HEK293 (cell line): ENCODE results near the gene FUT6.

Experiments used
- BCL11A ChIP-seq: fragments of 450-650 bp; formaldehyde crosslinking; IDR thresholded peaks from 2 replicates; pipeline ENCODE4 v1.5.1; 2016; ENCODE audit warnings: low read depth, missing biosample characterization, missing genetic modification characterization
- MZF1 ChIP-seq: fragments of 450-650 bp; formaldehyde crosslinking; IDR thresholded peaks from 2 replicates; pipeline ENCODE4 v1.5.1; 2017; ENCODE audit warnings: missing biosample characterization, missing genetic modification characterization, borderline replicate concordance
- PRDM6 ChIP-seq: fragments of 450-650 bp; formaldehyde crosslinking; IDR thresholded peaks from 2 replicates; pipeline ENCODE4 v1.5.1; 2017; ENCODE audit warnings: missing biosample characterization, missing genetic modification characterization
- SCRT2 ChIP-seq: fragments of 450-650 bp; formaldehyde crosslinking; IDR thresholded peaks from 2 replicates; pipeline ENCODE4 v1.5.1; 2016; ENCODE audit warnings: missing biosample characterization, missing genetic modification characterization
- YY2 ChIP-seq: fragments of 450-650 bp; formaldehyde crosslinking; IDR thresholded peaks from 2 replicates; pipeline ENCODE4 v1.5.1; 2016; ENCODE audit warnings: missing biosample characterization, missing genetic modification characterization
- ZBTB11 ChIP-seq: fragments of 450-650 bp; formaldehyde crosslinking; conservative IDR thresholded peaks from 2 replicates; pipeline ENCODE4 v1.5.1; 2016; ENCODE audit warnings: low read depth, missing biosample characterization, missing genetic modification characterization
- ZBTB44 ChIP-seq: fragments of 450-650 bp; IDR thresholded peaks from 2 replicates; pipeline ENCODE4 v1.5.1; 2018; ENCODE audit warnings: missing biosample characterization, mild to moderate bottlenecking, missing genetic modification characterization
- ZBTB6 ChIP-seq: fragments of 450-650 bp; formaldehyde crosslinking; IDR thresholded peaks from 2 replicates; pipeline ENCODE4 v1.5.1; 2017; ENCODE audit warnings: missing biosample characterization, missing genetic modification characterization
- ZBTB7A ChIP-seq: fragments of 450-650 bp; formaldehyde crosslinking; IDR thresholded peaks from 2 replicates; pipeline ENCODE4 v1.5.1; 2016; ENCODE audit warnings: low read depth, missing biosample characterization, missing genetic modification characterization
- ZFP41 ChIP-seq: fragments of 450-650 bp; formaldehyde crosslinking; IDR thresholded peaks from 2 replicates; pipeline ENCODE4 v1.5.1; 2016; ENCODE audit warnings: missing biosample characterization, missing genetic modification characterization, borderline replicate concordance
- ZNF10 ChIP-seq: fragments of 450-650 bp; formaldehyde crosslinking; IDR thresholded peaks from 2 replicates; pipeline ENCODE4 v1.5.1; 2017; ENCODE audit warnings: missing biosample characterization, missing genetic modification characterization
- ZNF132 ChIP-seq: fragments of 450-650 bp; formaldehyde crosslinking; IDR thresholded peaks from 2 replicates; pipeline ENCODE4 v1.5.1; 2017; ENCODE audit warnings: missing biosample characterization, missing genetic modification characterization, borderline replicate concordance
- ZNF138 ChIP-seq: fragments of 450-650 bp; formaldehyde crosslinking; IDR thresholded peaks from 2 replicates; pipeline ENCODE4 v1.5.1; 2016; ENCODE audit warnings: missing biosample characterization, missing genetic modification characterization, borderline replicate concordance
- ZNF16 ChIP-seq: fragments of 450-650 bp; formaldehyde crosslinking; IDR thresholded peaks from 2 replicates; pipeline ENCODE4 v1.5.1; 2016; ENCODE audit warnings: low read depth, missing biosample characterization, missing genetic modification characterization
- ZNF184 ChIP-seq: fragments of 450-650 bp; IDR thresholded peaks from 2 replicates; pipeline ENCODE4 v1.5.1; 2018; ENCODE audit warnings: missing biosample characterization, mild to moderate bottlenecking, missing genetic modification characterization
- ZNF19 ChIP-seq: fragments of 450-650 bp; formaldehyde crosslinking; IDR thresholded peaks from 2 replicates; pipeline ENCODE4; 2016; ENCODE audit warnings: missing biosample characterization, missing genetic modification characterization, low read depth
- ZNF211 ChIP-seq: fragments of 450-650 bp; formaldehyde crosslinking; IDR thresholded peaks from 2 replicates; pipeline ENCODE4 v1.5.1; 2016; ENCODE audit warnings: low read depth, missing biosample characterization, missing genetic modification characterization
- ZNF223 ChIP-seq: fragments of 450-650 bp; formaldehyde crosslinking; IDR thresholded peaks from 2 replicates; pipeline ENCODE4 v1.5.1; 2016; ENCODE audit warnings: missing biosample characterization, missing genetic modification characterization
- ZNF311 ChIP-seq: fragments of 450-650 bp; formaldehyde crosslinking; IDR thresholded peaks from 2 replicates; pipeline ENCODE4 v1.5.1; 2017; ENCODE audit warnings: missing biosample characterization, missing genetic modification characterization, borderline replicate concordance
- ZNF350 ChIP-seq: fragments of 450-650 bp; formaldehyde crosslinking; IDR thresholded peaks from 2 replicates; pipeline ENCODE4 v1.5.0; 2017; ENCODE audit warnings: missing biosample characterization, mild to moderate bottlenecking, missing genetic modification characterization
- ZNF362 ChIP-seq: fragments of 450-650 bp; formaldehyde crosslinking; IDR thresholded peaks from 2 replicates; pipeline ENCODE4 v1.5.1; 2016; ENCODE audit warnings: missing biosample characterization, missing genetic modification characterization
- ZNF514 ChIP-seq: fragments of 450-650 bp; formaldehyde crosslinking; IDR thresholded peaks from 2 replicates; pipeline ENCODE4 v1.5.1; 2016; ENCODE audit warnings: missing biosample characterization, missing genetic modification characterization
- ZNF548 ChIP-seq: fragments of 450-650 bp; formaldehyde crosslinking; IDR thresholded peaks from 2 replicates; pipeline ENCODE4 v1.5.1; 2016; ENCODE audit warnings: missing biosample characterization, missing genetic modification characterization
- ZNF561 ChIP-seq: fragments of 450-650 bp; IDR thresholded peaks from 2 replicates; pipeline ENCODE4 v1.5.1; 2018; ENCODE audit warnings: missing biosample characterization, missing genetic modification characterization, borderline replicate concordance
- ZNF571 ChIP-seq: fragments of 450-650 bp; formaldehyde crosslinking; IDR thresholded peaks from 2 replicates; pipeline ENCODE4 v1.5.0; 2017; ENCODE audit warnings: missing biosample characterization, missing genetic modification characterization
- ZNF610 ChIP-seq: fragments of 450-650 bp; formaldehyde crosslinking; IDR thresholded peaks from 2 replicates; pipeline ENCODE4 v1.5.1; 2016; ENCODE audit warnings: missing biosample characterization, missing genetic modification characterization, borderline replicate concordance
- ZNF623 ChIP-seq: fragments of 450-650 bp; formaldehyde crosslinking; IDR thresholded peaks from 2 replicates; pipeline ENCODE4 v1.5.1; 2016; ENCODE audit warnings: missing biosample characterization, missing genetic modification characterization
- ZNF624 ChIP-seq: fragments of 450-650 bp; formaldehyde crosslinking; IDR thresholded peaks from 2 replicates; pipeline ENCODE4 v1.5.1; 2017; ENCODE audit warnings: missing biosample characterization, missing genetic modification characterization
- ZNF626 ChIP-seq: fragments of 450-650 bp; sonication (Bioruptor Pico); formaldehyde crosslinking; IDR thresholded peaks from 2 replicates; pipeline ENCODE4 v1.5.1; 2018; ENCODE audit warnings: missing biosample characterization, missing genetic modification characterization, inconsistent platforms
- ZNF660 ChIP-seq: fragments of 450-650 bp; IDR thresholded peaks from 2 replicates; pipeline ENCODE4 v1.5.1; 2018; ENCODE audit warnings: missing biosample characterization, mild to moderate bottlenecking, missing genetic modification characterization
- ZNF791 ChIP-seq: fragments of 450-650 bp; formaldehyde crosslinking; IDR thresholded peaks from 2 replicates; pipeline ENCODE4 v1.5.1; 2016; ENCODE audit warnings: missing biosample characterization, missing genetic modification characterization

The FUT6 gene

GRCh38 chr19:5828661-5829566 lies 10.6 kb downstream of the FUT6 start (continued):
- no peak for TF ChIP-seq ZNF610 (tag by site-specific recombination)
- TF ChIP-seq SCRT2 (tag by site-specific recombination) = no peak
- no peak for TF ChIP-seq ZNF138 (tag by site-specific recombination)
- TF ChIP-seq PRDM6 (tag by site-specific recombination) = no peak
- no peak for TF ChIP-seq ZNF311 (tag by site-specific recombination)
- TF ChIP-seq ZNF623 (tag by site-specific recombination) = no peak
- TF ChIP-seq ZNF19 (tag by site-specific recombination) = no peak
- peak; percentile 71 for TF ChIP-seq ZNF10 (tag by site-specific recombination)
- no peak for TF ChIP-seq ZNF211
- peak; percentile 90; the same call in 1 of the 2 replicates for TF ChIP-seq ZNF561 (tag by site-specific recombination)
- TF ChIP-seq ZBTB7A (tag by site-specific recombination) = peak; percentile 63; the same call in 1 of the 2 replicates
- peak; percentile 22; the same call in 1 of the 2 replicates for TF ChIP-seq ZBTB44
- TF ChIP-seq ZNF16 = no peak
- no peak for TF ChIP-seq ZNF362 (tag by site-specific recombination)
- no peak for TF ChIP-seq ZNF624 (tag by site-specific recombination)
- no peak for TF ChIP-seq ZNF184 (tag by site-specific recombination)
- TF ChIP-seq ZNF514 = no peak
- TF ChIP-seq ZNF350 = no peak
- TF ChIP-seq ZNF571 (tag by site-specific recombination) = no peak
- TF ChIP-seq ZNF791 = no peak
- TF ChIP-seq MZF1 = 0 out of 2 replicates have a peak, but pooled peaks have one; percentile 31
- TF ChIP-seq ZFP41 (tag by site-specific recombination) = no peak
- 0 out of 2 replicates have a peak, but pooled peaks have one; percentile 29 for TF ChIP-seq BCL11A (tag by site-specific recombination)
- no peak for TF ChIP-seq ZNF548
- no peak for TF ChIP-seq ZNF660 (tag by site-specific recombination)
- no peak for TF ChIP-seq ZNF132 (tag by site-specific recombination)
- TF ChIP-seq YY2 (tag by site-specific recombination) = no peak
- no peak for TF ChIP-seq ZNF626 (tag by site-specific recombination)
- TF ChIP-seq ZBTB11 = 0 out of 2 replicates have a peak, but pooled peaks have one; percentile 2
- TF ChIP-seq ZBTB6 (tag by site-specific recombination) = no peak
- no peak for TF ChIP-seq ZNF223 (tag by site-specific recombination)
